K562 (cell line): ENCODE data around the gene KLHDC10. TPM values are rescaled to one million over a fixed set of nuclear protein-coding genes. Genes with fewer than 3 reads are reported as not detected.

Experiments
- ATAC-seq: fragments of 200-7000 bp; cut with Tn5 transposase; 3 replicates; pipeline ENCODE4 v1.9.1; 2020; ENCODE audit warnings: moderate library complexity
- BruUV-seq: library from RNA; stranded (reverse); fragments of 400-500 nt; replicated peaks from 2 replicates; lab custom pipeline; 2021; lab: Mats Ljungman, UMichigan
- CTCF ChIA-PET: fragments of 300-600 bp; formaldehyde crosslinking; extraction: SDS; loops from one replicate; lab custom pipeline; 2021; ENCODE audit warnings: low intra/inter-chr PET ratio; lab: Yijun Ruan, JAX
- POLR2A ChIA-PET: fragments of 300-600, 350-650 bp; sonication (Branson Sonifier 250); formaldehyde crosslinking; extraction: SDS; loops from one replicate; lab custom pipeline; 2021; ENCODE audit warnings: antibody characterized with exemption, inconsistent platforms; lab: Yijun Ruan, JAX
- DNase-seq, 4 experiments: peaks; one replicate each; pipeline versions ENCODE4 v3.0.0 to v3.0.0-alpha.2; 2011 to 2018; ENCODE audit warnings: low spot score in 3 of 4, mixed read lengths in 3 of 4; ENCODE audit errors: extremely low read depth in 1 of 4
- FAIRE-seq: peaks from 2 replicates; lab custom pipeline; 2011; peaks lifted over from hg19 to GRCh38; lab: Jason Lieb, UNC
- H2AFZ ChIP-seq: 2 replicates; pipeline ENCODE4 v1.6.0; 2011; ENCODE audit warnings: low read depth, low read length, control low read depth, inconsistent platforms
- H3K27ac ChIP-seq: fragments of 200-600 bp; 3 replicates; pipeline ENCODE4 v1.8.0; 2011; ENCODE audit warnings: low read depth, mild to moderate bottlenecking, control low read depth, inconsistent platforms, low read length, moderate library complexity, mixed read lengths; ENCODE audit errors: extremely low read depth
- H3K27me3 ChIP-seq, 2 experiments: fragments of 300-600 bp in 1 of 2; 2 replicates in 1 of 2; 3 replicates in 1 of 2; pipeline versions ENCODE4 v1.6.0 to v1.8.0; 2011; ENCODE audit warnings: inconsistent platforms in 2 of 2, low read length in 2 of 2, mild to moderate bottlenecking in 1 of 2, mixed read lengths in 1 of 2, moderate library complexity in 1 of 2; ENCODE audit not compliant: control insufficient read depth in 2 of 2, insufficient read depth in 2 of 2
- H3K36me3 ChIP-seq: fragments of 300-600 bp; 3 replicates; pipeline ENCODE4 v1.8.0; 2011; ENCODE audit warnings: mild to moderate bottlenecking, low read length, inconsistent platforms; ENCODE audit not compliant: control insufficient read depth, insufficient read depth
- H3K4me1 ChIP-seq, 2 experiments: fragments of 200-600 bp in 1 of 2; replicated peaks in 1 of 2; 2 replicates in 1 of 2; 3 replicates in 1 of 2; pipeline versions ENCODE4 v1.5.1 to v1.8.0; 2011; ENCODE audit warnings: inconsistent platforms in 2 of 2, low read length in 2 of 2, mild to moderate bottlenecking in 1 of 2, mixed read lengths in 1 of 2, moderate library complexity in 1 of 2; ENCODE audit not compliant: control insufficient read depth in 2 of 2, insufficient read depth in 2 of 2
- H3K4me2 ChIP-seq: 2 replicates; pipeline ENCODE4 v1.6.1; 2011; ENCODE audit warnings: low read length, control low read depth, inconsistent platforms, mixed read lengths; ENCODE audit not compliant: insufficient read depth
- H3K4me3 ChIP-seq: fragments of 200-600 bp; sonication (generic), shearing (Covaris generic); 2 replicates; pipeline ENCODE4 v1.5.1; 2016; ENCODE audit warnings: control low read depth, inconsistent platforms
- H3K79me2 ChIP-seq: fragments of 200-600 bp; 3 replicates; pipeline ENCODE4 v1.8.0; 2011; ENCODE audit warnings: low read length, inconsistent platforms; ENCODE audit not compliant: control insufficient read depth, insufficient read depth
- H3K9ac ChIP-seq, 2 experiments: 2 replicates each; pipeline versions ENCODE4 v1.6.0 to v1.6.1; 2011; ENCODE audit warnings: low read depth in 2 of 2, low read length in 2 of 2, control low read depth in 1 of 2, inconsistent platforms in 1 of 2, mild to moderate bottlenecking in 1 of 2, mixed read lengths in 1 of 2; ENCODE audit not compliant: insufficient read depth in 1 of 2
- H3K9me1 ChIP-seq: one replicate; pipeline ENCODE4 v1.6.0; 2011; ENCODE audit warnings: inconsistent platforms, mild to moderate bottlenecking, low read length, moderate library complexity; ENCODE audit not compliant: control insufficient read depth, insufficient read depth
- H3K9me3 ChIP-seq: replicated peaks from 2 replicates; pipeline ENCODE4 v1.5.1; 2011; ENCODE audit warnings: low read depth, low read length, inconsistent platforms; ENCODE audit not compliant: control insufficient read depth, insufficient read depth
- H4K20me1 ChIP-seq: replicated peaks from 2 replicates; pipeline ENCODE4 v1.6.1; 2011; ENCODE audit warnings: low read length, inconsistent platforms, mixed read lengths; ENCODE audit not compliant: control insufficient read depth, insufficient read depth
- ARHGAP35 ChIP-seq: fragments of 450-650 bp; IDR thresholded peaks from 2 replicates; pipeline ENCODE4 v1.6.1; 2018; ENCODE audit not compliant: partially characterized antibody
- BACH1 ChIP-seq: fragments of 200-800 bp; sonication (Bioruptor generic); IDR thresholded peaks from 2 replicates; pipeline ENCODE4 v1.6.1; 2016; ENCODE audit warnings: missing genetic modification characterization, missing compliant biosample characterization
- COPS2 ChIP-seq: fragments of 450-650 bp; conservative IDR thresholded peaks from 2 replicates; pipeline ENCODE4 v1.6.1; 2016; ENCODE audit warnings: mild to moderate bottlenecking, moderate library complexity
- FOXA3 ChIP-seq, 2 experiments: fragments of 450-650 bp in 1 of 2; sonication (generic) in 1 of 2; formaldehyde crosslinking; IDR thresholded peaks in 1 of 2; conservative IDR thresholded peaks in 1 of 2; 2 replicates each; pipeline versions ENCODE4 v1.4.0 to v1.8.0; 2020 to 2022; ENCODE audit warnings: mild to moderate bottlenecking in 2 of 2, missing genetic modification reagents in 1 of 2
- GATA2 ChIP-seq: sonication (generic); formaldehyde crosslinking; IDR thresholded peaks from 2 replicates; pipeline ENCODE4 v1.4.0; 2020; ENCODE audit warnings: mild to moderate bottlenecking, missing genetic modification reagents
- MCM7 ChIP-seq, 2 experiments: fragments of 450-650 bp; IDR thresholded peaks; 2 replicates each; pipeline ENCODE4 v1.6.1; 2016 to 2018
- NBN ChIP-seq: fragments of 450-650 bp; IDR thresholded peaks from 2 replicates; pipeline ENCODE4 v1.6.1; 2016; ENCODE audit warnings: low read depth, mild to moderate bottlenecking
- POLR2B ChIP-seq: fragments of 450-650 bp; IDR thresholded peaks from 2 replicates; pipeline ENCODE4 v1.6.1; 2018; ENCODE audit warnings: low read depth; ENCODE audit not compliant: partially characterized antibody
- SMARCA4 ChIP-seq: fragments of 450-650 bp; IDR thresholded peaks from 2 replicates; pipeline ENCODE4 v1.6.1; 2016
- ZC3H4 ChIP-seq: sonication (generic); formaldehyde crosslinking; IDR thresholded peaks from 2 replicates; pipeline ENCODE4 v1.9.0; 2021; ENCODE audit warnings: missing genetic modification reagents, borderline replicate concordance
- ZNF184 ChIP-seq: sonication (generic); formaldehyde crosslinking; IDR thresholded peaks from 2 replicates; pipeline ENCODE4 v1.5.0; 2020; ENCODE audit warnings: missing genetic modification reagents
- ZNF23 ChIP-seq: fragments of 250-450 bp; sonication (Bioruptor Pico); IDR thresholded peaks from 2 replicates; pipeline ENCODE4 v1.4.0; 2020; ENCODE audit warnings: mild to moderate bottlenecking
- ZSCAN32 ChIP-seq: fragments of 450-650 bp; formaldehyde crosslinking; IDR thresholded peaks from 2 replicates; pipeline ENCODE4 v1.4.0; 2020; ENCODE audit warnings: mild to moderate bottlenecking, moderate library complexity
- ZZZ3 ChIP-seq: fragments of 450-650 bp; IDR thresholded peaks from 2 replicates; pipeline ENCODE4 v1.6.1; 2016; ENCODE audit warnings: antibody characterized with exemption, mild to moderate bottlenecking, moderate library complexity
- WGBS: fragments of 100-300 bp; shearing (Covaris generic); methylation state at CpG from one replicate; pipeline ENCODE4 v1.1.6; 2016; ENCODE audit warnings: low coverage, mixed read lengths; ENCODE audit not compliant: insufficient coverage; ENCODE audit errors: missing lambda C conversion rate; 5-methylcytosine and 5-hydroxymethylcytosine counted together
- in situ Hi-C: fragments of 300-500 bp; cut with MboI; formaldehyde crosslinking; loops from 4 replicates; pipeline ENCODE4 v1.15.0; 2018; ENCODE audit warnings: inconsistent platforms, mixed read lengths
- intact Hi-C: fragments of 100-400 bp; cut with micrococcal nuclease; formaldehyde crosslinking; loops from 2 replicates; pipeline ENCODE4 v1.14.2; 2022
- polyA plus RNA-seq, 8 experiments: library from polyadenylated mRNA; depleted of rRNA in 4 of 8; stranded (reverse) in 5 of 8; unstranded in 3 of 8; fragments of >200 nt; fragmentation: Nextera tagmentation in 2 of 8; fragmentation: Illumina TruSeq in 1 of 8; extraction: Ambion mirVana in 2 of 8; extraction: Trizol in 1 of 8; gene quantifications; 2 replicates each; pipeline versions ENCODE4 v1.2.1 to v1.2.3, GENCODE V29; 2011 to 2014; ENCODE audit warnings: inconsistent platforms in 1 of 8, missing spikeins in 1 of 8
- total RNA-seq, 7 experiments: library from RNA; depleted of rRNA in 6 of 7; stranded (reverse); fragments of >200 nt in 6 of 7; fragmentation: Illumina TruSeq in 2 of 7; extraction: Trizol in 2 of 7; gene quantifications; 2 replicates each; pipeline versions ENCODE4 v1.2.1 to v1.2.3, GENCODE V29; 2011 to 2021; ENCODE audit warnings: low replicate concordance in 1 of 7
- TF ChIP-seq, protein P1 (sequence below): sonication (generic); IDR thresholded peaks from 2 replicates; pipeline ENCODE4 v1.6.1; 2016
- TF ChIP-seq, protein P2 (sequence below): fragments of 250-450 bp; sonication (Bioruptor Pico); IDR thresholded peaks from 2 replicates; pipeline ENCODE4 v1.4.0; 2020; ENCODE audit warnings: mild to moderate bottlenecking

KLHDC10 gene
- total and polyA plus RNA-seq, 9 of the 15 experiments (the other 6 are each of a cell fraction or from before 2014, with no cell fraction given) = 9.8 to 80.5 (median 31.4) TPM

DNA sequence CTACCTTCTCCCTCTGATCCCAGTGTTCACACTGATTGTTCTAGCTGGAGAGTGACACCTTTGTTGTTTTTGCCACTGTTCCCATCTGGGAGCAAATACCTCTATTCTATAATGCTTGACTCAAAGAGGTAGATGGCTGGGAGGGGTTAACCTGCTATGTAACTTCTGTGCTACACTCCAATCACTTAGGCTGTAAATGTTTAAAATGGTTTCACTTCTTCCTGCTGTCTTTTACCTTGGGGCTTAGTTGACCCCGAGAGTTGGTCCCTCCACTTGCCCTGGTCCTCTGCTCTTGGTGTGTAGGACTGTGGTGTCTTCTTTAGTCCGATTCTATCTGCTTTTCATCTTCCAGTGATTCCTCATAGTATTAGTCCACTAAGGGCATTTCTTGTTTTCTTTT, 22.3 kb downstream of the KLHDC10 start:
- no peak for FAIRE-seq
- H3K27me3 ChIP-seq = no peaks in the 10 kb centered on the region
- H2AFZ ChIP-seq = no peak overlapping the region
- no peaks in the 10 kb centered on the region for H3K9me3 ChIP-seq
- no peak overlapping the region; the same call in 1 of the 2 replicates for H3K4me2 ChIP-seq
- H3K79me2 ChIP-seq = peaks cover 93% of the 10 kb centered on the region
- ATAC-seq = peak; percentile 41
- in situ Hi-C loops = no loop called here
- intact Hi-C loops = no loop called here
- no TSS peak for BruUV-seq
- H3K4me1 ChIP-seq = peaks cover 0 to 21% of the 10 kb centered on the region in 2 experiments; a peak in 4 of 5 replicates
- no peak overlapping the region for H3K9ac ChIP-seq
- TF ChIP-seq ZNF23 (no peak), BACH1 (tag) (no peak), ZNF184 (CRISPR knock-in tag) (no peak), ARHGAP35 (peak; percentile 28), NBN (no peak), ZZZ3 (no peak), GATA2 (CRISPR knock-in tag) (no peak), COPS2 (no peak), SMARCA4 (no peak), FOXA3 (CRISPR knock-in tag; conservative IDR thresholded peaks at IDR 0.05 in 1 of 2, IDR thresholded peaks at IDR 0.05 in 1 of 2) (0 out of 4 replicates have a peak, but pooled peaks of 1 of the 2 experiments have one; percentile 30), POLR2B (peak; percentile 14), MCM7 (IDR thresholded peaks at IDR 0.05) (no peak), ZC3H4 (CRISPR knock-in tag) (no peak), ZSCAN32 (no peak)
- TF ChIP-seq, protein P1, sequence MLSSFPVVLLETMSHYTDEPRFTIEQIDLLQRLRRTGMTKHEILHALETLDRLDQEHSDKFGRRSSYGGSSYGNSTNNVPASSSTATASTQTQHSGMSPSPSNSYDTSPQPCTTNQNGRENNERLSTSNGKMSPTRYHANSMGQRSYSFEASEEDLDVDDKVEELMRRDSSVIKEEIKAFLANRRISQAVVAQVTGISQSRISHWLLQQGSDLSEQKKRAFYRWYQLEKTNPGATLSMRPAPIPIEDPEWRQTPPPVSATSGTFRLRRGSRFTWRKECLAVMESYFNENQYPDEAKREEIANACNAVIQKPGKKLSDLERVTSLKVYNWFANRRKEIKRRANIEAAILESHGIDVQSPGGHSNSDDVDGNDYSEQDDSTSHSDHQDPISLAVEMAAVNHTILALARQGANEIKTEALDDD = peak; percentile 7; the same call in 1 of the 2 replicates
- TF ChIP-seq, protein P2, sequence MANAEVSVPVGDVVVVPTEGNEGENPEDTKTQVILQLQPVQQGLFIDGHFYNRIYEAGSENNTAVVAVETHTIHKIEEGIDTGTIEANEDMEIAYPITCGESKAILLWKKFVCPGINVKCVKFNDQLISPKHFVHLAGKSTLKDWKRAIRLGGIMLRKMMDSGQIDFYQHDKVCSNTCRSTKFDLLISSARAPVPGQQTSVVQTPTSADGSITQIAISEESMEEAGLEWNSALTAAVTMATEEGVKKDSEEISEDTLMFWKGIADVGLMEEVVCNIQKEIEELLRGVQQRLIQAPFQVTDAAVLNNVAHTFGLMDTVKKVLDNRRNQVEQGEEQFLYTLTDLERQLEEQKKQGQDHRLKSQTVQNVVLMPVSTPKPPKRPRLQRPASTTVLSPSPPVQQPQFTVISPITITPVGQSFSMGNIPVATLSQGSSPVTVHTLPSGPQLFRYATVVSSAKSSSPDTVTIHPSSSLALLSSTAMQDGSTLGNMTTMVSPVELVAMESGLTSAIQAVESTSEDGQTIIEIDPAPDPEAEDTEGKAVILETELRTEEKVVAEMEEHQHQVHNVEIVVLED = no peak
- WGBS = 71% methylated on average over 2 of the region's 2 CpGs
- H3K36me3 ChIP-seq = peaks cover 14% of the 10 kb centered on the region; the same call in 1 of the 3 replicates
- H4K20me1 ChIP-seq = no peaks in the 10 kb centered on the region
- POLR2A ChIA-PET = interaction anchor here (0.9 kb wide), 1 partner anchor 8 kb away, joined by 3 read pairs; no protein-coding TSS in a partner anchor
- peak overlapping the region; percentile 8; the same call in 1 of the 3 replicates for H3K27ac ChIP-seq
- CTCF ChIA-PET = no interaction called here
- H3K4me3 ChIP-seq = no peak overlapping the region
- H3K9me1 ChIP-seq = no peaks in the 10 kb centered on the region
- no peak for DNase-seq
